GM21515 (cell line): Measurements from ENCODE around the gene HLA-F.

Source experiments
- ATAC-seq: cut with Tn5 transposase; IDR thresholded peaks from one replicate; pipeline ENCODE4 v1.9.1; 2021; ENCODE audit not compliant: unreplicated experiment

HLA-F gene

DNA sequence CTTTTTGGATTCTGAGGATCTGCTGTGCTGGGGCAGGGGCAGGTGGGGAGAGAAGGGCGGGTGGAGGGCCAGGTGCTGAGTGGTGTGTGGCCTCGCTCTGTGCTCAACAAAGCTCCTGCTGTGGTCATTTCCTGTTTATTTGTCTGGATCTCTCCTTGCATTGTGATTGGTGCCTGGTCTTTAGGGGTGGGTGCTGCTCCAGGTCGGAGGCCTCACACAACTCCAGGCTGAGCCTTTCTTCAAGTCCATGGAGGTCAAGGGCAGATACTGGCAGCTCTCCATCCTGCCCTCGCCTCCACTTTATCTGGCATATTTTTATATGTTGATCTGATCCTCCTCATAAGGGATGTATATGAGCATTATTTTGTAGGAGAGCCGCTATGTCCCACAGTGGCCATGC lies 36.2 kb downstream of the HLA-F start:
- ATAC-seq = no peak

DNA sequence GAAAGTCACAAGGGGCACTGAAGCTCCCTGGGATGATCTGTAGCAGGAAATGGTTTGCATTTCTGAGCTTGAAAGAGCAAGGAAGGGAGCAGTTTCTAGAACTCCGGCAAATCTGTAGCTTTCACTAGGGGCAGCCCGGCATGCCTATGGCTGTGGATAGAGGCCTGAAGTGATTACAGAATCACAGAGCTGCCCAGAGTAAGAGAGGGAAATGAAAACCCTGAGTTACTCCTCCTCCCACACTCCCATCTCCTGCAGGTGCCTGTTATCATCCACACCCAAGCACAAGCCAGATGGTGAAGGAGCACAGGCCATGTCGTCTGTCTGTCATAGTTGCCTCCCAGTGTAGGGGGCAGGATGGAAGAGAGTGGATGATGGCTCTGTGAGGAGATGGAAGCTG lies 37.1 kb downstream of the HLA-F start:
- no peak for ATAC-seq

DNA sequence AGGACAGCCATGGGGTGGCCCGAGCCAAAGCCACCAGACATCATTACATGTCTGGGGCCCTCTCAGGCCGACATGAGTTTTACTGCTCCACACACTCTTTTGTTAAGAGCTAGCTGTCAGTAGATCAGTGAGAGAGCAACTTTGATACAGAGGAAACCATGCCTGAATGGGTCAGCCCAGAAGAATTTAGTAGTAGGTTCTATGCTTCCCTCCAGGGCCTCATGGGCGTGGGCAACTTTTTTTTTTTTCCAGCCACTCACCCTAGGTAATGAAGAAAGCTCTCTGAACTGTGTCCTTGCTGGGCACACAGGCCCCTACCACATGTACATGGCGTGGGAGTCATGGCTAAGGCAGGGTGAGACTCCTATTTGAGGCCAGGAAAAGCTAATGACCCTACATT lies 38.8 kb downstream of the HLA-F start:
- ATAC-seq = no peak

DNA sequence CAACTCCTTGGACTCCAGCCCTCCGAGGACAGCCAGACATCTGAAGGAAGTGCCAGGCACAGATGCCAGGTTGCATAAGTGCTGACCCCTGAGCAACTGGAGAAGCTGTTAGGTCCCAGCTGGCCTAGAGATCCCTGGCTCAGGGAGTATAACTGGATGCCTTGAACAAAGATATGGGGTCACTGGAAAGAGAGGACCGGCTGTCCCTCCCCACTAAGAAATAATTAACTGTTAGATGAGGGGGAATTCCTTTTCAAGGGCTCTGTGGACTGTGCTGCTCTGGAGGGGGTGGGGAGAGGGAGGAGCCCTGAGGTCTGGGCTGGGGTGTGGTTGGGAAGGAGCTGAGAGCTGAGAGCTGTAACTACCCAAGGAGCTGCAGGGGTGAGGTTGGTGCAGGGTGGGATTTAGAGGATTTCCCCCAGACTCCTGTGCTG lies 39.6 kb downstream of the HLA-F start:
- no peak for ATAC-seq

DNA sequence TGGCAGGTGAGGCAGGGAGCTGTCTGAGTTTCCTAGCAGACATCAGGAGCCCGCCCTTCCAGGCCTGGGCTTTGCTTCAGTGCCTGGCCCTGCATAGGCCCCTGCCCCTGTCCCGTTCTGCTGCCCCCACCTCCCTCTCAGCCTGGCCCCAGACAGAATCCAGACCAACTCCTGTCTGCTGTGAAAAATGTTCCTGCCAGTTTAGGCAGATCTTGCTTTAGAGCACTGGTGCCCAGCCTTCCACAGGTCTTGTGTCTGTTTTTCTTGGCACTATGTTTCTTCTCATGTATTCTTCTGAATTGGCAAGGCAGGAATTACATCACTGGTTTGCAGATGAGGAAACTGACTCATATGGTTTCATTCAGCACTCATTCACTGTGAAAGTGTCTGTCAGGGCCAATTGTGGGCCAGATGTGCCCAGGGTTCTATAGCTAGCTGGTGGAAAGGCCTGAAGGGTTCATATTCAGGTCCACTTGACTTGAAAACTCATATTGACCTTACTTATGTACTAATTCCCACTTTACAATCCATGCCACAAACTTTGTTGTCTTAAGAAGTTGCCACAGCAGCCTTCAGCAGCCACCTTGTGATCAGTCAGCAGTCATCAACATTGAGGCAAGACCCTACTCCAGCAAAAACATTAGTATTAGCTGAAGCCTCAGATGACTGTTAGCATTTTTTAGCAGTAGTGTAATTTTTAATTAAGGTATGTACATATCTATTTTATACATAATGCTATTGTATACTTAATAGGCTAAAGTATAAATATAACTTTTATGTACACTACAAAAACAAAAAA lies 40.5 kb downstream of the HLA-F start:
- ATAC-seq = no peak

DNA sequence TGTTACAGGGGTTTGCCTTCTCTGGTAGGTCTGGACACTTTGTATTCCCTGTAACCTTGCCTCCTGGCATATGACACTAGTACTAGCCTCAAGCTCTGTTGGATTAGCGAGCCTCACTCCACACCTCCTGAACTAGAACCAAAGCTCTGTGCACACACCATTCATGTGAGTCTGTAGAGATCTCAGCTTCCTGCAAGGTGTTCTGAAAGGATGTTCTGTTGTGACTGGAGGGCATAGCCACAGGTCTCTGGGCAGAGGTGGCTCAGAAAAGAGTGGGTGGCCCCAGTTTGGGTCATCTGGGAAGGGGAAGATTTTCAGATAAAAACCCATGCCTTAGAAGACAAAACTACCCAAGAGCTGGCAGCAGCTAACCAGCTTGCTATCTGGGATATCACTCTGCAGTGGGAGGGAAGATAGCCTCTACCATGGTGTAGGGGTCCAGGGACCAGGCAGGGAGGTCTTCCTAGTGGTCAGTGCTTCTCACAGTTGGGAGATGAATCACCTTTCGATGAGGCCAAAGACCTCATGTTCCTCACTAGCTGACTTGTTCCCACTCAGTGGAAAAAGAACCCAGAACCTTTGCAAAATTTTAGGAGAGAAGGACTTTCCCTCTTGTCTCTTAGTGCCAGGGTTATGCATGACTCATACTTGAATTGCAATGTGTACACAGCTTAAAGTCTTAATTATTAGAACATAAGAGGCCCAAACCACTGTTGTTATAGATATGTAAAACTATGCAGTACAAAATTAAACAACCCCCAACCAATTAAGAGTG lies 41.4 kb downstream of the HLA-F start:
- ATAC-seq = no peak

DNA sequence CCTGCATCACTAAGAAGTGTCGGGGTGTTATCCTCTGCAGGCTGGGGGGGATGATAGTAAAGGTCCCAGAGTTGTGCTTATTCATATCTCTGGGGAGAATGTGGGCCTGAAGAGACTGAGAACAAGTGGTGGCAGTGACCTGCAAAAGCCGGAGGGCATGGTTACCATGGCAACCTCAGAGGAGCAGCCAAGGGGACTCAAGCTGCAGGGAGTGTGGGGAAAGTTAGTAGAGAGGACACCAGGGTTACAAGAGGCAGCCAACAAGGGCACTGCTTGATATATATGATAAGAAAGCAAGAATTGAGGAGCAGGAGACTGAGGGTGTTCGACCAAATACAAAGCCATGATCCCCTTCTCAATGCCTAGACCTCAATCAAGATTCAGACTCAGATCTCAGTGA lies 46.1 kb downstream of the HLA-F start:
- ATAC-seq = no peak

DNA sequence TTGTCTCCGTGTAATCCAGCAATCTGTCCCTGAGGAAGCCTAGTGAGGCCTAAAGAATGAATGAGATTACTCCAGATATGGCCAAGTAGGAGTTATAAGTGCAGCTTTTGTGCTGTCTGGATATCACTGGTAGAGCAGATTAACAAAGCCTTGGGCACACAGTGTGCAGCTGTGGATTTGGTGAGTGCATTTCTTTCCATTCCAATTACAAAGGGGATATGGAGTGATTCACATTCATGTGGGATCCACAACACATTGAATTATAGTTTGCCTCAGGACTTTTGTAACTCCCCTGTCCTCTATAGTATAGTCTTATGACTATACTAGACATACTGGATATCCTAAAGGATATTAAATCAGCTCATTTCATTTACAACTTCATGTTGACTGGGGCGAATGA lies 47.1 kb downstream of the HLA-F start:
- ATAC-seq = no peak

DNA sequence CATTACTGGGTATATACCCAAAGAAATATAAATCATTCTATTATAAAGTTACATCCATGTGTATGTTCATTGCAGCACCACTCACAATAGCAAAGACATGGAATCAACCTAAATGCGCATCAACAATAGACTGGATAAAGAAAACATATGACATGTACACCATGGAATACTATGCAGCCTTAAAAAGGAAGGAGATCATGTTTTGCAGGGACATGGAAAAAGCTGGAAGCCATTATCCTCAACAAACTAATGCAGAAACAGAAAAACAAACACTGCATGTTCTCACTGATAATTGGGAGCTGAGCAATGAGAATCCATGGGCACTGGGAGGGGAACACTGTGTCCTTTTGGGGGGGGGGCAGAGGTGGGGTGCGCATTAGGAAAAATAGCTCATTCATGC lies 53.5 kb downstream of the HLA-F start:
- ATAC-seq = no peak
